Neuronal stem cell (in vitro differentiated cells): ENCODE measurements around the gene PSMB7.

Experiments used
- DNase-seq: peaks from one replicate; pipeline ENCODE4 v3.0.0-alpha.2; 2013; ENCODE audit warnings: low spot score
- H2AFZ ChIP-seq: one replicate; pipeline ENCODE4 v1.6.1; 2013; ENCODE audit warnings: mild to moderate bottlenecking, low read length, inconsistent platforms
- H2AK5ac ChIP-seq: 2 replicates; pipeline ENCODE4 v1.6.1; 2013; ENCODE audit warnings: low read depth, mild to moderate bottlenecking, inconsistent platforms, low read length, moderate library complexity, mixed read lengths
- H2BK120ac ChIP-seq: 2 replicates; pipeline ENCODE4 v1.6.1; 2013; ENCODE audit warnings: low read depth, mild to moderate bottlenecking, inconsistent platforms, low read length, moderate library complexity, mixed read lengths
- H2BK12ac ChIP-seq: one replicate; pipeline ENCODE4 v1.6.1; 2013; ENCODE audit warnings: low read length, inconsistent platforms
- H2BK15ac ChIP-seq: 2 replicates; pipeline ENCODE4 v1.6.1; 2013; ENCODE audit warnings: mild to moderate bottlenecking, low read length, inconsistent platforms, mixed read lengths
- H2BK5ac ChIP-seq: one replicate; pipeline ENCODE4 v1.6.1; 2013; ENCODE audit warnings: inconsistent platforms, mild to moderate bottlenecking, low read length, moderate library complexity
- H3K14ac ChIP-seq: one replicate; pipeline ENCODE4 v1.6.1; 2013; ENCODE audit warnings: low read length, inconsistent platforms
- H3K18ac ChIP-seq: 2 replicates; pipeline ENCODE4 v1.6.1; 2013; ENCODE audit warnings: low read length, inconsistent platforms
- H3K23ac ChIP-seq: 2 replicates; pipeline ENCODE4 v1.6.1; 2013; ENCODE audit warnings: low read depth, mild to moderate bottlenecking, mixed read lengths, low read length, inconsistent platforms; ENCODE audit not compliant: poor library complexity
- H3K27ac ChIP-seq: replicated peaks from 3 replicates; pipeline ENCODE4 v1.5.1; 2013; ENCODE audit warnings: low read length, inconsistent platforms
- H3K27me3 ChIP-seq, 3 experiments: 2 replicates each; pipeline ENCODE4 v1.6.1; 2013; ENCODE audit warnings: low read length in 3 of 3, mild to moderate bottlenecking in 2 of 3, inconsistent platforms in 1 of 3, low read depth in 1 of 3, mixed read lengths in 1 of 3, moderate library complexity in 1 of 3; ENCODE audit not compliant: control insufficient read depth in 3 of 3, insufficient read depth in 3 of 3
- H3K36me3 ChIP-seq, 2 donors: replicated peaks in 1 of 2; 2 replicates each; pipeline ENCODE4 v1.6.1; 2013; ENCODE audit warnings: low read length in 2 of 2; ENCODE audit not compliant: control insufficient read depth in 2 of 2, insufficient read depth in 2 of 2
- H3K4ac ChIP-seq: 2 replicates; pipeline ENCODE4 v1.6.1; 2013; ENCODE audit warnings: inconsistent platforms, mild to moderate bottlenecking, low read length, moderate library complexity
- H3K4me1 ChIP-seq, 2 donors: 1 replicate in 1 of 2; 2 replicates in 1 of 2; pipeline ENCODE4 v1.6.1; 2013; ENCODE audit warnings: low read length in 2 of 2, low read depth in 1 of 2; ENCODE audit not compliant: control insufficient read depth in 2 of 2, insufficient read depth in 1 of 2
- H3K4me2 ChIP-seq: one replicate; pipeline ENCODE4 v1.6.1; 2013; ENCODE audit warnings: mild to moderate bottlenecking, low read length, inconsistent platforms; ENCODE audit not compliant: insufficient read depth, poor library complexity, severe bottlenecking
- H3K4me3 ChIP-seq, 2 donors: 2 replicates each; pipeline ENCODE4 v1.5.1; 2013; ENCODE audit warnings: low read length in 2 of 2, mild to moderate bottlenecking in 2 of 2, inconsistent platforms in 1 of 2, moderate library complexity in 1 of 2
- H3K79me1 ChIP-seq: one replicate; pipeline ENCODE4 v1.6.1; 2013; ENCODE audit warnings: low read depth, mild to moderate bottlenecking, inconsistent platforms, low read length, moderate library complexity
- H3K9ac ChIP-seq: one replicate; pipeline ENCODE4 v1.6.1; 2013; ENCODE audit warnings: mild to moderate bottlenecking, low read depth, low read length, inconsistent platforms; ENCODE audit not compliant: poor library complexity
- H3K9me3 ChIP-seq, 2 donors: replicated peaks in 1 of 2; 2 replicates each; pipeline versions ENCODE3 to v1.6.1; 2013; ENCODE audit warnings: low read length in 2 of 2, mild to moderate bottlenecking in 2 of 2, inconsistent platforms in 1 of 2, low read depth in 1 of 2, mixed read lengths in 1 of 2, moderate library complexity in 1 of 2; ENCODE audit not compliant: control insufficient read depth in 2 of 2, insufficient read depth in 1 of 2
- H4K8ac ChIP-seq: one replicate; pipeline ENCODE4 v1.6.1; 2013; ENCODE audit warnings: low read depth, mild to moderate bottlenecking, inconsistent platforms, low read length, moderate library complexity
- H4K91ac ChIP-seq: one replicate; pipeline ENCODE4 v1.6.1; 2013; ENCODE audit warnings: low read length, low read depth, mild to moderate bottlenecking, inconsistent platforms; ENCODE audit not compliant: poor library complexity
- WGBS, 2 donors: extraction: QIAGEN DNeasy Blood & Tissue Kit; methylation state at CpG; one replicate each; pipeline ENCODE4 v1.1.7; 2013; ENCODE audit warnings: missing lambda C conversion rate in 2 of 2, mixed read lengths in 1 of 2; ENCODE audit not compliant: insufficient read length in 2 of 2, insufficient replicate concordance in 1 of 2; ENCODE audit errors: extremely low coverage in 2 of 2; 5-methylcytosine and 5-hydroxymethylcytosine counted together

PSMB7 gene

GRCh38 chr9:124440786-124441185 is 25.5 kb upstream of the PSMB7 start:
- Histone ChIP-seq H3K4me1 (no peaks in the 10 kb centered on the region), H3K27me3 (peaks cover 0 to 9% (median 0%) of the 10 kb centered on the region in 3 experiments), H3K4ac (no peak overlapping the region), H3K36me3 (no peaks in the 10 kb centered on the region), H3K14ac (no peak overlapping the region), H3K4me2 (no peak overlapping the region), H2AK5ac (peak overlapping the region; percentile 11), H2BK5ac (no peak overlapping the region), H2BK120ac (no peak overlapping the region), H3K4me3 (no peak overlapping the region), H2AFZ (no peak overlapping the region), H3K18ac (peak overlapping the region; percentile 66), H4K8ac (no peak overlapping the region), H3K27ac (no peak overlapping the region), H3K79me1 (no peaks in the 10 kb centered on the region), H3K9me3 (no peaks in the 10 kb centered on the region), H3K23ac (no peak overlapping the region), H4K91ac (no peak overlapping the region), H2BK15ac (peak overlapping the region; percentile 49), H2BK12ac (no peak overlapping the region), H3K9ac (no peak overlapping the region)
- no CpG with 5 or more reads among the region's 10 CpGs for WGBS, 2 donors
- no peak for DNase-seq

DNA sequence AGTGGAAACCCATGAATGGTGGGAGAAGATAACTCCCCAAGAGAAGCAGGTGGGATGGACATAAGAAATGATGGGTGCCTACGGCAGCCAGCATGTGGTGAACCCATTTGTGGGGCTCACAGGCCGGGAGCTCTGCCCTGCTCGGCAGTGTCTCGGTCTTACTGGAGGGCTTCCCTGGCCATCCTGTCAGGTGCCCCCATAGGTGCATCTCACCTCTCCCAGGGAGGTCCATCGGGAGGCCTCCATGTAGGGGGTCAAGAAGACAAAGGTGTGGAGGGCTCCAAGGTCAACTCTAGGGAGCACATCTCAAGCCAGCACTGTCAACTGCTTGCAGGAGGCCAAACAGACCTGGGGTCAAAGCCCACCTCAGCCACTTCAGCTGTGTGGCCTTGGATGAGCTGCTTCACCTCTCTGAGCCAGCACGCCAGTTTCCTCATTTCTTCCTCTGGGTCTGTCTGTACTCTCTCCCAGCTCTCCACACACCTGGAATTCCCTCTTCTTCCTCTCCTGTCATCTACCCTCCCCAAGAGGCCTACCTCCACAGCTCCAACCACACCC is 24.5 kb upstream of the PSMB7 start:
- Histone ChIP-seq H2BK5ac (peak overlapping the region; percentile 69), H3K4ac (no peak overlapping the region), H3K27me3 (peaks cover 0 to 9% (median 0%) of the 10 kb centered on the region in 3 experiments), H4K91ac (no peak overlapping the region), H3K4me2 (no peak overlapping the region), H2BK120ac (no peak overlapping the region), H3K79me1 (no peaks in the 10 kb centered on the region), H3K9ac (no peak overlapping the region), H3K4me1 (no peaks in the 10 kb centered on the region), H3K23ac (no peak overlapping the region), H2AK5ac (peak overlapping the region; percentile 53), H3K18ac (peak overlapping the region; percentile 66), H2BK15ac (peak overlapping the region; percentile 14), H4K8ac (no peak overlapping the region), H3K4me3 (no peak overlapping the region), H2AFZ (no peak overlapping the region), H3K14ac (no peak overlapping the region), H3K27ac (no peak overlapping the region), H2BK12ac (no peak overlapping the region), H3K36me3 (no peaks in the 10 kb centered on the region), H3K9me3 (no peaks in the 10 kb centered on the region)
- no peak for DNase-seq
- WGBS, 2 donors: no CpG with 5 or more reads among the region's 6 CpGs

DNA sequence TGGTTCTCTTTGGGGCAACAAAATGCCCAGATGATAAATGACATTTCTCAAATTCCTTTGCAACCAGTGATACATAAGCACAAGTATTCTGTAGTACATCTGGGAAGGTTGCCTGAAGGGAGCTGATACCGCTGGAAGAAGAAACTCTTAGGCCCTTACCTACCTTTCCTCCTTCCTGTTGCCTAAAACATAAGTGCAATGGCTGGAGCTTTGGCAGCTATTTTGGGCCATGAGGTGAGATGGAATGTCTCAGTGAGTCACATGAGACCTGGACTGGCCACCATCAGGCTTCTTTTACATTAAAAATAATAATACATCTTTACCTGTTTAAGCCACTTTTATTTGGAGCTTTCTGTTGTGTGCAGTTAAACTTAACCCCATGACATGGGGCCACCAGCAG is 23.8 kb upstream of the PSMB7 start:
- no peak overlapping the region for H2BK120ac ChIP-seq
- no peak overlapping the region for H2AFZ ChIP-seq
- no peak overlapping the region for H4K91ac ChIP-seq
- H2BK5ac ChIP-seq: no peak overlapping the region
- no peak overlapping the region for H3K4me3 ChIP-seq
- H3K36me3 ChIP-seq: no peaks in the 10 kb centered on the region
- H3K9ac ChIP-seq: no peak overlapping the region
- H3K27me3 ChIP-seq: peaks cover 0 to 13% (median 0%) of the 10 kb centered on the region in 3 experiments
- H2BK12ac ChIP-seq: no peak overlapping the region
- no peaks in the 10 kb centered on the region for H3K4me1 ChIP-seq
- no peaks in the 10 kb centered on the region for H3K79me1 ChIP-seq
- no peak for DNase-seq
- no peak overlapping the region for H4K8ac ChIP-seq
- no peak overlapping the region for H3K18ac ChIP-seq
- no peak overlapping the region for H3K4ac ChIP-seq
- no peak overlapping the region for H2AK5ac ChIP-seq
- no peak overlapping the region for H3K27ac ChIP-seq
- no peak overlapping the region for H2BK15ac ChIP-seq
- no peak overlapping the region for H3K4me2 ChIP-seq
- WGBS, 2 donors: no CpG with 5 or more reads among the region's 1 CpG
- no peak overlapping the region for H3K23ac ChIP-seq
- H3K14ac ChIP-seq: no peak overlapping the region
- H3K9me3 ChIP-seq: no peaks in the 10 kb centered on the region

DNA sequence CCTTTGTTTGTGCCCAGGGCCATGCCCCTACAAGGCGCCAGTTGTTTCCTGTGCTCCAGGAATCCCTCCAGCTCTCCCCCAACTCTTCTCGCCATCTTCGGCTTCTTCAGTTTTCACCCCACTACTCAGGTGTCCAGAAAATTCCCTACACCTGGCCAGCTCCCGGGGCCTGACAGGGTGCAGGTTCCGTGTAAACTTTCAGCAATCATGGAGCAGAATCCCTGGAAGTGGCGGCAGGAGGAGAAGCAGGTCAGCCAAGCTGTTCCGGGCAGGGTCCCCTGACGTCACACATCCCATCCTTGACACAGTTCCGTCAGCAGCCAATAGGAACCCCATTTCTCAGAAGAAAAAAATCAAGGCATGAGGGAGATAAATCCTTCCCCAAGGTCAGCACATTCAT is 22.8 kb upstream of the PSMB7 start:
- WGBS, 2 donors: no CpG with 5 or more reads among the region's 9 CpGs
- no peak overlapping the region for H4K8ac ChIP-seq
- H3K27me3 ChIP-seq: peaks cover 0 to 18% (median 0%) of the 10 kb centered on the region in 3 experiments
- no peak for DNase-seq
- no peak overlapping the region for H2BK120ac ChIP-seq
- no peak overlapping the region for H2BK5ac ChIP-seq
- no peaks in the 10 kb centered on the region for H3K9me3 ChIP-seq
- H3K4ac ChIP-seq: no peak overlapping the region
- no peak overlapping the region for H2BK15ac ChIP-seq
- no peak overlapping the region for H2AFZ ChIP-seq
- H3K14ac ChIP-seq: no peak overlapping the region
- H3K4me1 ChIP-seq: no peaks in the 10 kb centered on the region
- no peak overlapping the region for H3K18ac ChIP-seq
- no peak overlapping the region for H3K4me3 ChIP-seq
- H3K23ac ChIP-seq: no peak overlapping the region
- H3K9ac ChIP-seq: no peak overlapping the region
- H3K36me3 ChIP-seq: no peaks in the 10 kb centered on the region
- H3K79me1 ChIP-seq: no peaks in the 10 kb centered on the region
- no peak overlapping the region for H3K4me2 ChIP-seq
- no peak overlapping the region for H4K91ac ChIP-seq
- H2AK5ac ChIP-seq: no peak overlapping the region
- H2BK12ac ChIP-seq: no peak overlapping the region
- no peak overlapping the region for H3K27ac ChIP-seq
